ENCODE measurements around the gene RAB8A.
A peak's percentile ranks its signal among the peaks of the same experiment; 100 is the strongest.

Gene RAB8A

DNA sequence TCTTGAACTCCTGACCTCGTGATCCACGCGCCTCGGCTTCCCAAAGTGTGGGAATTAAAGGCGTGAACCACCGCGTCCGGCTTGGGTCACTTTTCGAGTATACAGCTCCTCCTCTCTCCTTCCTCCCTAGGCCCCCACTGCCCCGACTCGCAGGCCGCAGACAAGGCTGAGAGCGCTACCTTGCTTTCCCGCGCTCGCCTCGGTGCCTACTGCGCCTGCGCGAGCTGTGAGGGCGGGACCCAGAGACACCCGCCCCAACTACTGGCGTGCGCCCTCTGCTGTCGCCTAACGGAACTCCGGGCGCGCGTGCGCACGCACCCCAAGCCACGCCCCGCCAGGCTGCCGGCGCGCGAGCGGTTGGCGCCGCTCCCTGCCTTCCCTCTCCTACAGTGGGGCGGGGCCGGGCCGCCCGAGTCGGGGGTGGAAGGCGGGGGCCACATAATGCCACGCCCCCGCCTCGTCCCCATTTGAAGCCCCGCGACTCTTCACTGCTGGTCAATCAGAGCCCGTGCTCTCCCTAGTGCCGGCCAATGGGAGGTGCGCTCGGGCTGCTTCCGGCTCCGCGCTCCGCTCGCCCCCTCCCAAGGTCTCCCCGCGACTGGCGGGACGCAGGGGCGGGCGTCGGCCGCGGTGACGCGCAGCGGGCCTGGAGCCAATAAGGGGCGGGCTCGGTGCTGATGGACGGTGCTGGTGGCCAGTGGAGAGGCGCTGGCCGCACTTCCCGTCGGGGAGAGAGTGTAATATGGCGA is at the start of gene RAB8A:
Gene RAB8A, plus strand, starts transcription at position 730 of the 749 bp plus-strand sequence. Its CDS starts 13 bp downstream, at position 743.
- DNase-seq: peak; percentile 100

DNA sequence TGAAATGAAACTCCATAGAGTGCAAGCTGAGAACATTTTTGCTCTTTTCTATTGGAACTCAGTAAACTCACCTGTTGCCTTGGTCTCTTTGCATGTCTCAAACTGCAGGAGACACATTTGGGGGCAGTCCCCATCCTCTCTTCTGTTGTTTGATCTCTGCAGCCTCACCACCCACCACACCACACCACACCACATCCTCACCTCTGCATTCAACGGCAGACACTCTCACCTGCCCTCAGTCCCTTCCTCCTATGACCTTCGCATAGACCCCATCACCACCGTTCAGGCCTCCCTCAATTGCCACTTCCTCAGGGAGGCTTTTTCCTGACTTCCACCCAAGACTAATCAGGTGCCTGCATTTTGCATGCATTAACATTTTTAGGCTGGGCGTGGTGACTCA is 49.7 kb upstream of the RAB8A start:
- no peak for DNase-seq

DNA sequence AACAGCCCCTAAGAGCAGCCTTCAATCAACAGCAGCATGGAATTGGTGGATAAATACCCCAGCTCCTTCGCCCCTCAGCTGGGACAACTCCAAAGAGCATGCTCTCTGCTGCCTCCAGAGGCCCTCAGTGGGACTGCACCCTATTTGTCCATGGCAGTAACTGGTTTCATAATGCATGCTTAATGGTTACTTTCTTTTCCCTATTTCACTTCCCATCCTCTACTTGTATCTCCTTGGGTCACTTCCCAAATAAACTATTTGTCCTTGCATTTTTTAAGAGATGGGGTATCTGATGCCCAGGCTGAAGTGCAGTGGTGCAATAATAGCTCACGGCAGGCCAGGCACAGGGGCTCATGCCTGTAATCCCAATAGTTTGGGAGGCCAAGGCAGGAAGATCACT is 48.9 kb upstream of the RAB8A start:
- peak; percentile 80 for DNase-seq

DNA sequence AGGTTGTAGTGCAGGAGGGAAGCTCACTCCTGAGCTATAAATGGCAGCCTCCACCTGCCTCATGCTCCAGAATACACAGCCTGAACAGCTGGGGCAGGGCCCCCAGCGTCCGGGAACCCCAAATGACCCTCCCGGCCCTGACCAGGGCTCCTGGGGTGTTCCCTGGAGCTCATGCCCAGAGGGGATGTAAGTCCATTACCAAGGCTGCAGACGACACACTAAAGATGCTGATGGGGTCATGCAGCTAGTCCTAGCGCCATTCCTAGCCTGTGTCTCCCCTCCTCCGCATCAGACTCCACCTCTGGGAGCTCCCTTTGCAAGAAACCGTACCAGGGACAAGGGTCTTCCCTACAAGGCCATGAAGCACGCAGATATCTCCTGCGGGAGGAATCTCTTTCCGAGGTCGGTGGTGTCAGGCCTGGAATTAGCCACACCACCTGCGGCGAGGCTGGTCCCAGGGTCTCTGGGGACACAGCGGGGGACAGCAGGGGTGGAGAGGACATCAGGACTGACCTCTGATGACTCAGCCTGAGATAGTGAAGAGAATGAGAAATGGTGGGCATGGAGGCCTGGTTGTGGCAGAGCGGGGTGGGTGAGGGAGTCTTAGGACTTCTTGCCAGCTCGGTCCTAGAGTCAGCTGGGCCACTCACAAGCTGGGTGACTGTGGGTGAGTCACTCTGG is 47.3 kb upstream of the RAB8A start:
- DNase-seq: no peak

DNA sequence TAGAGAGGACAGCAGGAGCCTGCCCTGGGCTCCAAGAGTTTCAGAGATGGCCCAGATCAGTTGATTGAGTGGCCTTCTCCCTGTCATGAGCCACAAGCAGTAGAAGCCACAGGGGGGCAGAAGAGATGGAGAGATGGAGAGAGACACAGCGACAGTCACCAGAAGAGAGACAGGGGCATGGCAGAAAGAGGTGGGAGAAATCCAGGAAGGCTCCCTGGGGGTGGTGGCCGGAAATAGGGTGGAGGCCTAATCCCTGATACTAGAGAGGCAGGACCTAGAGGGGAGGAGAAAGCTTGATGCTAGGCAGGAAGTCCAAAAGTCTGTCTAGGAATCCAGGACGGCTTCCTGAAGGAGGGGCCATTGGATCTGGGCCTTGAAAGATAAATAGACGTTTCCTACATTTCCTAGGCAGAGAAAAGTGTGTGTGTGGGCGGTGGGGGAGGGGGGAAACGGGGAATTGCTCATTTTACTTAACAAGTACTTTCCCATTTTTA is 45.0 kb upstream of the RAB8A start:
- peak; percentile 61 for DNase-seq

DNA sequence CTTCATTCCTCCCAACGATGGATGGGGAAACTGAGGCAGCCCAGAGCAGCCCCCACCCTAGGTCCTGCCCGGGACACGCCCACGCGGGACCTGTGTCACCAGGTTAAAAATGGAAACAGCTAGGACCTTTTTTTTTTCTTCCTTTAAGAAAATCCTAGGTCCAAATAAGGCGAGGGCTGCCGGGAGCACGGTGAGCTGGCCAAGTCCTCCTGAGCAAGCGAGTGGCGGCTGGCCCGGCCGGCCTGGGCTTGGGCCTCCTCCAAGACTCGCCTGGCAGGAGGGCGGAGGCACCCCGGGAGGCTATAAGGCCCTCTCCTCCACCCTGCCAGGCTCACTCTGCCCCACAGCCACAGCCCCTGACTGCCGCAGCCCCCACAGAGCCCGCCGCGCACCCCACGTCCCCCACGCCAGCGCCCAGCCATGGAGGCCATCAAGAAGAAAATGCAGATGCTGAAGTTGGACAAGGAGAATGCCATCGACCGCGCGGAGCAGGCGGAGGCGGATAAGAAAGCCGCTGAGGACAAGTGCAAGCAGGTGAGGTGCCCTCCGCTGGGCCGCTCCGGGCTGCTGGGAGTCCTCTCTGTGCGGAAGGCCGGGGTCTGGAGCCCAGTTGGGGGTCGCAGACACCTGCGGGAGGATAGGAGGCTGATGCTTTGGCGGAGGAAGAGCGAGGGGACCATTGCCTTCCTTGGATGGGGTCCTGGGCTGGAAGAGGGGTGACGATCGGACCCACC is 44.3 kb upstream of the RAB8A start:
- DNase-seq: no peak

DNA sequence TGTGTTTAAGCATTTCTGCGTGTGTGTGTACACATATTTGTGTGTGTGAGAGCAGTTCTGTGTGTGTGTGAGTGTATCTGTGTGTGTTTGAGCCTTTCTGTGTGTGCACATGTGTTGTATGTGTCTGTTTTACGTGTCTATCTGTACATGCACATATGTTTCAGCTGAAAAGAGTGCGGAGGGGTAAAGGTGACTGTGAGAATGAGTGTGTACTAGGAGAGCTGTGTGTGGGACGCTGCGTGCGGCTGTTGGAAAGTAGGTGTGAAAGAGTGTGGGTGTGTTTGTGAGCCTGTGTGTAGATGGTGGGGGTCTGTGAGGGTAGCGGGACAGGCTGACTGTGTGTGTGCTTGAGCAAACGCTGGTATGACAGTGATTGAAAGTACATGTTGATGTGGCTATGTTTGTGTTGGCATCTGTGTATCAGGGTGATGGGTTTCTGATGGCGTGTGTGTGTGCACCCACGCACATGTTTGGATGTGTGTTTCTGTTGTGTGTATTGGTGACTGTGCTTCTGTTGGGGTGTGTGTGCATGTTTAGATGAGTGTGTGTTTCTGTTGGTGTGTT is 42.9 kb upstream of the RAB8A start:
- no peak for DNase-seq

DNA sequence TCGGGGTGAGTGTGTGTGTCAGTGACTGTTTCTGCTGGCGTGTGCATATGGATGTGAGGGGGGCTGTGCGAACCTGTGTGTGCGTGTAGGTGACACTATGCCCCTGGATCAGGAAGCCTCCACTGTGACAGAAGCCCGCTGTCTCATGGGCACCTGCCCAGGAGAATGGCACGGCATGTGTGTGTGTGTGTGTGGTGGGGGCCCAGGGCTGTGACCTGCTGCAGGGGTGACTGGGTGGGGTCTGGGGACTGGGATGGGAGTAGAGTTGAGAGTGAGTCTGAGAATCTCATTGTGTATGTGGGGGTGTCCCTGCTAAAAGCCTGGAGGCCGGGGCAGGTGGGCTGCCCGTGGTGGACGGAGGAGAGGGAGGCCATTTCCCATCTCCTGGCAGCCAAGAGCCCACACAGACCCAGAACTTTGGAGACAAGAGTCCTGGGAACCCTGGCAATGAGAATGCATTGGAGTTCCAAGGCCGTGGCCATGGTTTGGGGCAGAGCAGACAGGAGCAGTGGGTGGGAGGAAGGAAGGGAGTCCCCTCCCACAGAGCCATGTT is 41.8 kb upstream of the RAB8A start:
- no peak for DNase-seq

DNA sequence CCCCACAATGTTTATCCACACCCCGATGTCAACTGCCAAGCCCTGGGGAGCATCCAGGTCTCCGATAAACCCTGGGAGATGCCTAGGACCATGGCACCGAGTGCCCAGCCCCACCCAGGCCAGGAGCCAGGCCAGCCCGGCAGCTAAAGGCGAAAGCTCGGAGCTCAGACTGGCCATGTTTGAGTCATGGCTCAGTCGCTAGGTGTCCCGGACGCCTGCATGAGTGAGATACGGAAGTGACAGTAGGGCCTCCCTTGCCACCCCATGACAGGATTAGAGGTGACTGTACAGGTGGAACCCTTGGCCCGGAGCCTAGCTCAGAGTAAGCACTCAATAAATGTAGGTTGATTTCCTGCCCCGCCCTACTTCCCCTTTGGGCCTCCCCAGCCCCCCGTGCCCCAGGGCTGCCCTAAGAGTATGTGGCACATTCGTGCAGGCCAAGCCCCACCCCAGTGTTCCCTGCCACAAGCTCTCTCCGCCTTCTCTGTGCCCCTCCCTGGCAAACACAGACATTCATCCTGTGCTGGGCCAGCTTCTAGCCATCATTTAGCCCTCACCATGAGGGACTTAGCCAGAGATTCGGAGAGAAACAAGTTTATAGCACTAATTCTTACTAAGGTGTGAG is 41.2 kb upstream of the RAB8A start:
- peak; percentile 89 for DNase-seq

DNA sequence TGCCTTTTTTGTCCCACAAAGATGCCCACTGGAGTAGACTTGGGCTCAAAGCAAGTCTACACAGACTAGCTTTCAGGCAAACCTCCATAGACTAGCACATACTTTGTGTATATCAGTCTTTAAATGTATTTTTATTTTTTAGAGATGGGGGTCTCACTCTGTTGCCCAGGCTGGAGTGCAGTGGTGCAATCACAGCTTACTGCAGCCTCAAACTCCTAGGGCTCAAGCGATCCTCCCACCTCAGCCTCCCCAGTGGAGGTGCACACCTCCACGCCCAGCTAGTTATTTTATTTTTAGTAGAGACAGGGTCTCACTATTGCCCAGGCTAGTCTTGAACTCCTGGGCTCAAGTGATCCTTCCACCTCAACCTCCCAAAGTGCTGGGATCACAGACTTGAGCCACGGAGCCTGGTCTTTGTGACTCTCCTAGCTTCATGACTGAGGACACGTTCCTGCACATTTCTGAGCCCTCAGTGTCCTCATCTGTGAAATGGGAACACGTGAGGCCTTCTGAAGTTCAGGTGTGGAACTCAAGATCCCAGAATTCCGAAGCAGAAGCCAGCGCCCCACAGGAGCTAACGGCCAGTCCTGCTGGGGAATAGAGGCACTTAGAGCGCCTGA is 40.5 kb upstream of the RAB8A start:
- no peak for DNase-seq

DNA sequence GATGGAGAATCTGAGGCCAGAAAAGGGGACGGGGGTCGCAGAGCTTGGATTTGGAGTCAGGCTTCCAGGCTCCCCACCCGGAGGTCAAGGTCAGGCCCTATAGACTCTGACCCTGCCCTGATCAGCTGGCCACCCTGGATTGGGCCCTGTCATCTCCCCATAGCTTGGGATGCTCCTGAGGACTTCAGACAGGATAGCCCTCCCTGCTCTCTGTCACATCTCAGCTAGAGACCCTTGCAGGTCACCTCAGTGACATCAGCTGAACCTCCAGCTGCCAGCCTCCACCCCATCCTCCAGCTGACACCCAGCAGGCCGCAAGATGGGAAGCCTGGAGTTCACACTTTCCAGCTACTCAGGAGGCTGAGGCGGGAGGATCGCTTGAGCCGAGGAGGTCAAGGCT is 38.2 kb upstream of the RAB8A start:
- DNase-seq: no peak

DNA sequence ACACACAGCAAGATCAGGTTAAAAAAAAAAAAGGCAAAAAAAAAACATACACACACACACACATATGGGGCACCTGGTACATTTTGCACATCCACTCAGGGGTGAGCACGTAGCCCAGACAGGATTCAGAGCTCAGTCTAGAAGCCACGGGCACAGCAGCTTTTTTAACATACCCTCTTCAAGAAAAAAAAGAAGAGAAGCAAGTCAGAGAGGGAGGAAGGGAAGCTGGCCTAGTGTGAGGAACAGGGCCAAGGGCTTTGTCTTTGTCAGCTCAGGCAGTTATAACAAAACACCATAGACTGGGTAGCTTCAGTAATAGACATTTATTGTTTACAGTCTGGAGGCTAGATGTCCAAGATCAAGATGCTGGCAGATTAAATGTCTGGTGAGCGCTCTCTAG is 37.7 kb upstream of the RAB8A start:
- no peak for DNase-seq

DNA sequence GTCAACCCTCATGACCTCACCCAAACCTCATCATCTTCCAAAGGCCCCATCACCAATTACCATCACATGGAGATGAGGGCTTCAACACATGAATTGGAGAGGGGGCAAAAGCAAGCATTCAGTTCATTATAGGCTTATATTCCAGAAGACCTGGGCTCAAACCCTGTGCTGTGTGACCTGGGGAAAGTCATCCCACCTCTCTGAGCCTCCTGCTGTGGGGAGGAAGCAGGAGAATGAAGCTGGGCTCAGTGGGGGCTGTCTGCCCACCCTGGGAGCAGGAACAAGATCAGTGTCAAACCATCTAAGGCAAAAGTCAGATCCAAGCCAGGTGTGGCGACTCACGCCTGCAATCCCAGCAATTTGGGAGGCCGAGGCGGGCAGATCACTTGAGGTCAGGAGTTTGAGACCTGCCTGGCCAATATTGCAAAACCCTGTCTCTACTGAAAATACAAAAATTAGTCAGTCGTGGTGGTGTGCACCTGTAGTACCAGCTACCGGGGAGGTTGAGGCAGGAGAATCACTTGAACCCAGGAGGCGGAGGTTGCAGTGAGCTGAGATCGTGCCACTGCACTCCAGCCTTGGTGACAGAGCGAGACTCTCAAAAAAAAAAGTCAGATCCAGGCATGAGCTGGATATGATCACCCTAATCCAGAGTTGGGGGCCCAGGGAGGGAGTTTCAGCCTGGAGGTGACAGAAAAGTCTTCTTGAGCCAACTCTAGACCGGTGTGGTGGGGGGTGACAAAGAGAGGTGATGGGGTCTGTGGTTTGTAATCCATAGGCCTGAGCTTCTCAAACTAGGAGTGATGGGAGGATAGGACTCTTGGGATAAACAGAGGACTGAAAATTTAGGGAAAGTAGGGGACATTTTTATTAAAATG is 37.0 kb upstream of the RAB8A start:
- DNase-seq: no peak

DNA sequence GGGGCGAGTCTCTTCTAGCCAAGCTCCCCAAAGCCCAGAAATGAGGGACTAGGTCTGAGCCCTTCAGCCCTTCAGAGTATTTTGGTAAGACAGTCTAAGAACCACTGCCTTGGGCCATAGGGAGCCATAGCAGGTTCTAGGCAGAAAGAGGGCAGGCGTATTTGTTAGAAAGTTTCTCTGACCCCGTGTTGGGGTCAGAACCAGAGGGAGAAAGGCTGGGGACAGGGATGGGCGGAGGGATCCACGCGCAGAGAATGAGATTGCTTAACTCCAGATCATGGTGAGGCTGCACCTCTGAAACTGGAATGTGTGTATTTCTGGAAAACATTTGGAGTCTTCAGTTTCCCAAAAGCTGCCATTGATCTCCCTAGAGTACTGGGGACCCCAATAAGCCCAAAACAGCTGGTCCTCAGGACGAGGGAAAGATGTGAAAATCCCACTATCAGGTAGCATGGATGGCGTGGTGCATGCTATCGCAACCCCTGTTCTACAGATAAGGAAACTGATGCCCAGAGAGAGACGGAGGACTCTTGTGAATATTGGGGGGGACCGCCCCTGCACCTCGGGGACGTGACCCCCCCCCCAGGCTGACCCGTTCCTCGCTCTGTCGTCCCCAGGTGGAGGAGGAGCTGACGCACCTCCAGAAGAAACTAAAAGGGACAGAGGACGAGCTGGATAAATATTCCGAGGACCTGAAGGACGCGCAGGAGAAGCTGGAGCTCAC is 36.1 kb upstream of the RAB8A start:
- no peak for DNase-seq

DNA sequence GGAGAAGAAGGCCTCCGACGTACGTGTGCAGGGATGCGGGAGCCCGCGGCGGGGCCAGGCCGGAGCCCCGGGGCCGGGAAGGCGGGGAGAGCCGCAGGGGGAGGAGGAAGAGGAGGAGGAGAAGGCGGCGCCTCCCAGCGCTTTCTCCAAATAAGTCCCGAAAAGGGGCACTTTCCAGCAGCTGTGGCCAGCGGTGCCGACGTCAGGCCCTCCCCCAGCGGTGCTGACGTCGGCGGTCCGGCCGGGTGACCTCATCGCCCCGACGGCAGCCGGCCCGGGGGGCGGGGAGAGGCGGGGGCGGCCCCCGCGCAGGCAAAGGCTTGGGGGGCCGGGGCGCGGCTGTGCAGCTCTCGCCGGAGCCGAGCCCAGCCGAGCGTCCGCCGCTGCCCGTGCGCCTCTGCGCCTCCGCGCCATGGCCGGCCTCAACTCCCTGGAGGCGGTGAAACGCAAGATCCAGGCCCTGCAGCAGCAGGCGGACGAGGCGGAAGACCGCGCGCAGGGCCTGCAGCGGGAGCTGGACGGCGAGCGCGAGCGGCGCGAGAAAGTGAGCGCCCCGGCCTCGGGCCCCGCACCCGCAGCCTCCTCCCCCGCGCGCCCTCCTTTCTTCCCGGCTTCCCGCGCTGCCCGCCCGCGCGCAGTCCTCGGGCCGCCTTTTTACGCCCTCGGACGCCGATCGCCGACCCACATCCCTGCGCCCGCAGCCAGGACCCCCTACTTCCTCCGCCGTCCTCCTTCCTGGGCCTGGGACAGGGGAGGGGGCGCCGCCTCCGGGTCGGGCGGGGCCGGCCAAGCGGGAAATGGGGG is 35.3 kb upstream of the RAB8A start, which contains the start of gene TPM4:
Gene TPM4, plus strand, starts transcription at position 342 of the 804 bp plus-strand sequence. Its CDS starts 71 bp downstream, at position 413.
- peak; percentile 96 for DNase-seq

DNA sequence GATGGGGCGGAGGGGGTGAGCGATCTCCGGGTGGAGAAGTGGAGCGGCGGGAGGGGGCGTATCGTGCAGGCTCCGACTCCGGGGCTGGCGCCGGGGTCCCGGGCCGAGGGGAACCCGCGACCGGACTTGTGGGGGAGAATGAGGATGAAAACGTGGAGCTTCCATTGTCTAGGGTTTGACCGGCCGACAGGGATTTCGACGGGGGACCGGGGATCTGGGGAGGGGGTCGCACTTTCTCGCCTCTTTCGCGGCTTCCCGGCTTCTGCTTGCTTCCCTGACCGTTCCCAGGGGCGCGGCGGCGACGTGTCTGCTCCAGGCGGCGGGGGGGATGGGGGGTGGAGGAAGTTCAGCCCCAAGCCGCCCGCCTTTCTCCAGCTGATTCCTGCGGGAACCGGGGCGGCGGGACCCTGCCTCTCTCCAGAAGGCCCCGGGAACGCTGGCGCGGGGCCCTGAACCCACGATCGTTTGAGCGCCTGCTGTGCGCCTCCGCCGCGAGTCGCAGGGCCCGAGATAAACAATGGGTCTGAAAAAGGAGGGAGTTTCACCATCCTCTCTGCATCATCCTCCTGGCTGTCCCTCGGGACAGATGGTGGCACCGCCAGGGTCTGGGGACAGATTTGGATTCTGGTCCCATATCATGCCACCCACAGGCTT is 34.6 kb upstream of the RAB8A start:
- DNase-seq: peak; percentile 45

DNA sequence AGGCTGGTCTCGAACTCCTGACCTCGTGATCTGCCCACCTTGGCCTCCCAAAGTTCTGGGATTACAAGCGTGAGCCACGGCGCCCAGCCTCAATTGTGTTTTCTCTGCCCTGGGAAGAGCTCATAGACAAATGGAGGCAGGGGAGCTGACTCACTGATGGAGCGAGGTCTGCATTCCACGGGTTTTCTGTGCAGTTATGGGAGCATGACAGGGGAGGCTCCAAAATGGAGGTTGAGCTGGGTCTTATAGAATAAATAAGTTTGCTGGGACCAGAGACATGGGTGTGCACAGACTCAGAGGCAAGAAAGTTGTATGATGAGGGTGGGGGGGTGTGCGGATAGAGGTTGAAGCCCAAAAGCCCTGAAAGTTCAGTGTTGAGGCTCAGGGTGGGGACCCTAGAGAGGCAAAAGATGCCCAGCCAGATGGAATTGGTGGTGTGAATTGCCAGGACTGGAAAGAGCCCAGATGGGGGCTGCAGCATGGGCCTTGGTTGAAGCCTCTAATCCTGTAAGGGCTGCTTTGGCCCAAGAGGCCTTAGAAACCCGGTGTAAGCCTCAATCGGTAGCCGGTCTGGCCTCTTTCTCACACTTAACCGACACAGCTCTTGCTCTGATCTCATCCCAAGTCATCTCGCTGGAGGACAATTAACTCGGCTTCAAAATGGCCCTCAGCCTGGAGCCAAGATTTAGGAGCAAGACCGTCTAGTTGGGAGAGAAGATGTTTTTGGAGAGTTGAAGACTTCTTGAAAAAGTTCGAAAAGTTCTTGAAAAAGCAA is 33.5 kb upstream of the RAB8A start:
- peak; percentile 68 for DNase-seq
